Measurements from ENCODE around the gene CERCAM. TPM values are rescaled to one million over a fixed set of nuclear protein-coding genes. Genes with fewer than 3 reads are reported as not detected.
"Not testable (repeated sequence)": the region's sequence is repeated elsewhere in the genome, so short reads cannot be mapped to it uniquely, and the experiment has no call there.

The CERCAM gene
- total and polyA plus RNA-seq, 3 donors from 2014 or later = 19.7 to 26.0 (median 21.7) TPM

GRCh38 chr9:128411364-128412119 is 9.1 kb upstream of the CERCAM start:
- intact Hi-C loops (cut with DNase I; ENCODE audit: low total_unique reads) = no loop called here
- Histone ChIP-seq H3K4me1 (no peaks in the 10 kb centered on the region), H3K9me3 (no peaks in the 10 kb centered on the region), H3K27ac (no peak overlapping the region), H3K27me3 (no peaks in the 10 kb centered on the region), H3K36me3 (ENCODE audit: low read depth, missing control alignments) (no peaks in the 10 kb centered on the region), H3K4me3 (no peak overlapping the region)
- TF ChIP-seq POLR2A (IDR thresholded peaks at IDR 0.05) (no peak), CTCF (IDR thresholded peaks at IDR 0.05) (no peak)
- no peak for DNase-seq
- WGBS, 2 donors = 61 to 65% methylated on average over 11 of the region's 11 CpGs

GRCh38 chr9:128412120-128412790 is 8.4 kb upstream of the CERCAM start:
- TF ChIP-seq CTCF (IDR thresholded peaks at IDR 0.05) (peak in 2 of 3 experiments; percentile 19 to 54), POLR2A (IDR thresholded peaks at IDR 0.05) (no peak)
- DNase-seq = peak; percentile 58
- H3K9me3 ChIP-seq = no peaks in the 10 kb centered on the region
- WGBS, 2 donors = 17 to 27% methylated on average over 1 to 13 of the region's 13 CpGs
- no peaks in the 10 kb centered on the region for H3K36me3 ChIP-seq (ENCODE audit: low read depth, missing control alignments)
- no peaks in the 10 kb centered on the region for H3K27me3 ChIP-seq
- H3K27ac ChIP-seq = no peak overlapping the region
- intact Hi-C loops (cut with DNase I; ENCODE audit: low total_unique reads) = no loop called here
- H3K4me3 ChIP-seq = no peak overlapping the region
- H3K4me1 ChIP-seq = no peaks in the 10 kb centered on the region

GRCh38 chr9:128413728-128414127 is 6.9 kb upstream of the CERCAM start:
- H3K27ac ChIP-seq; H3K9me3 ChIP-seq; H3K4me3 ChIP-seq; H3K27me3 ChIP-seq; intact Hi-C loops (cut with DNase I; ENCODE audit: low total_unique reads); H3K4me1 ChIP-seq; DNase-seq; H3K36me3 ChIP-seq (ENCODE audit: low read depth, missing control alignments): not testable (repeated sequence)
- WGBS, 2 donors = 91 to 92% methylated on average over 13 of the region's 13 CpGs

GRCh38 chr9:128414461-128414860 is 6.2 kb upstream of the CERCAM start:
- no peak for TF ChIP-seq POLR2A (IDR thresholded peaks at IDR 0.05)
- no peak for TF ChIP-seq CTCF (IDR thresholded peaks at IDR 0.05)
- Histone ChIP-seq H3K36me3 (ENCODE audit: low read depth, missing control alignments) (no peaks in the 10 kb centered on the region), H3K27me3 (no peaks in the 10 kb centered on the region), H3K27ac (no peak overlapping the region), H3K9me3 (no peaks in the 10 kb centered on the region), H3K4me3 (no peak overlapping the region), H3K4me1 (peaks cover 5% of the 10 kb centered on the region)
- WGBS, 2 donors = 82 to 86% methylated on average over 3 of the region's 3 CpGs
- intact Hi-C loops (cut with DNase I; ENCODE audit: low total_unique reads) = no loop called here
- no peak for DNase-seq

- Histone ChIP-seq H3K4me1 (peaks cover 8% of the 10 kb centered on the region), H3K36me3 (ENCODE audit: low read depth, missing control alignments) (no peaks in the 10 kb centered on the region), H3K4me3 (no peak overlapping the region), H3K9me3 (no peaks in the 10 kb centered on the region), H3K27ac (no peak overlapping the region), H3K27me3 (no peaks in the 10 kb centered on the region)
- DNase-seq = no peak
- TF ChIP-seq POLR2A (IDR thresholded peaks at IDR 0.05) (no peak), CTCF (IDR thresholded peaks at IDR 0.05) (no peak)
- intact Hi-C loops (cut with DNase I; ENCODE audit: low total_unique reads) = no loop called here
- 82 to 87% methylated on average over 2 of the region's 2 CpGs for WGBS, 2 donors
Observed at GRCh38 chr9:128415281-128415680, 5.4 kb upstream of the CERCAM start.
